ENCODE results near the gene NOS2. TPM values are rescaled to one million over a fixed set of nuclear protein-coding genes. Genes with fewer than 3 reads are reported as not detected.

NOS2 gene
- total RNA-seq, 1 experiment from 2014 or later: 0.67 TPM

- Histone ChIP-seq H3K9me3 (ENCODE audit: low read depth, low read length, poor library complexity, severe bottlenecking) (no peaks in the 10 kb centered on the region), H3K27ac (ENCODE audit: low read depth, low read length, poor library complexity, severe bottlenecking) (no peak overlapping the region), H3K4me3 (ENCODE audit: low read depth, low read length, poor library complexity, severe bottlenecking) (no peak overlapping the region), H3K27me3 (replicated peaks; ENCODE audit: insufficient read depth, low read depth, low read length, poor library complexity) (no peaks in the 10 kb centered on the region), H3K4me1 (ENCODE audit: insufficient read depth, low read length, poor library complexity, severe bottlenecking) (no peaks in the 10 kb centered on the region), H3K36me3 (ENCODE audit: insufficient read depth, low read length, poor library complexity, severe bottlenecking) (no peaks in the 10 kb centered on the region)
- no TSS peak for BruUV-seq (replicated peaks)
- CTCF ChIA-PET: interaction anchor here (0.5 to 1.2 kb wide), 2 partner anchors 443 to 511 kb away, joined by 3 to 6 read pairs; no protein-coding TSS in a partner anchor
- intact Hi-C loops (cut with micrococcal nuclease; ENCODE audit: unreplicated experiment): no loop called here
- POLR2A ChIA-PET (ENCODE audit: low non-redundant PET): no interaction called here
- DNase-seq (ENCODE audit: low spot score): no peak
- TF ChIP-seq EZH2 (IDR thresholded peaks at IDR 0.05; ENCODE audit: borderline replicate concordance, low read depth, low read length, poor library complexity, severe bottlenecking) (no peak), CTCF (conservative IDR thresholded peaks at IDR 0.05; ENCODE audit: low read depth, low read length) (no peak)
Measured at GRCh38 chr17:27807567-27808470, 7.5 kb upstream of the NOS2 start.

GRCh38 chr17:27805520-27806146 is 5.3 kb upstream of the NOS2 start:
- Histone ChIP-seq H3K9me3 (ENCODE audit: low read depth, low read length, poor library complexity, severe bottlenecking) (no peaks in the 10 kb centered on the region), H3K36me3 (ENCODE audit: insufficient read depth, low read length, poor library complexity, severe bottlenecking) (no peaks in the 10 kb centered on the region), H3K4me1 (ENCODE audit: insufficient read depth, low read length, poor library complexity, severe bottlenecking) (no peaks in the 10 kb centered on the region), H3K27ac (ENCODE audit: low read depth, low read length, poor library complexity, severe bottlenecking) (no peak overlapping the region), H3K27me3 (replicated peaks; ENCODE audit: insufficient read depth, low read depth, low read length, poor library complexity) (no peaks in the 10 kb centered on the region), H3K4me3 (ENCODE audit: low read depth, low read length, poor library complexity, severe bottlenecking) (peak overlapping the region; percentile 30)
- POLR2A ChIA-PET (ENCODE audit: low non-redundant PET): no interaction called here
- DNase-seq (ENCODE audit: low spot score): peak; percentile 89
- no TSS peak for BruUV-seq (replicated peaks)
- peak; percentile 84 for TF ChIP-seq CTCF (conservative IDR thresholded peaks at IDR 0.05; ENCODE audit: low read depth, low read length)
- TF ChIP-seq EZH2 (IDR thresholded peaks at IDR 0.05; ENCODE audit: borderline replicate concordance, low read depth, low read length, poor library complexity, severe bottlenecking): no peak
- intact Hi-C loops (cut with micrococcal nuclease; ENCODE audit: unreplicated experiment): loop anchor here (1.0 to 2.0 kb wide), 2 partner anchors 77 to 446 kb away; no protein-coding TSS in a partner anchor
- CTCF ChIA-PET: interaction anchor here (0.5 to 2.6 kb wide), 15 partner anchors 10 to 735 kb away, joined by 3 to 36 read pairs (median 4); partner anchors contain the start of gene LYRM9

GRCh38 chr17:27804113-27804512 is 3.8 kb upstream of the NOS2 start:
- no peaks in the 10 kb centered on the region for H3K27me3 ChIP-seq (replicated peaks; ENCODE audit: insufficient read depth, low read depth, low read length, poor library complexity)
- POLR2A ChIA-PET (ENCODE audit: low non-redundant PET): no interaction called here
- DNase-seq (ENCODE audit: low spot score): no peak
- no peaks in the 10 kb centered on the region for H3K4me1 ChIP-seq (ENCODE audit: insufficient read depth, low read length, poor library complexity, severe bottlenecking)
- CTCF ChIA-PET: interaction anchor here (2.6 kb wide), 1 partner anchor 76 kb away, joined by 36 read pairs; no protein-coding TSS in a partner anchor
- BruUV-seq (replicated peaks): no TSS peak
- H3K36me3 ChIP-seq (ENCODE audit: insufficient read depth, low read length, poor library complexity, severe bottlenecking): no peaks in the 10 kb centered on the region
- TF ChIP-seq CTCF (conservative IDR thresholded peaks at IDR 0.05; ENCODE audit: low read depth, low read length) (no peak), EZH2 (IDR thresholded peaks at IDR 0.05; ENCODE audit: borderline replicate concordance, low read depth, low read length, poor library complexity, severe bottlenecking) (no peak)
- no peaks in the 10 kb centered on the region for H3K9me3 ChIP-seq (ENCODE audit: low read depth, low read length, poor library complexity, severe bottlenecking)
- no peak overlapping the region for H3K4me3 ChIP-seq (ENCODE audit: low read depth, low read length, poor library complexity, severe bottlenecking)
- intact Hi-C loops (cut with micrococcal nuclease; ENCODE audit: unreplicated experiment): loop anchor here (2.0 kb wide), 1 partner anchor 79 kb away; no protein-coding TSS in a partner anchor
- no peak overlapping the region for H3K27ac ChIP-seq (ENCODE audit: low read depth, low read length, poor library complexity, severe bottlenecking)

Measured in A673 (cell line).